ENCODE measurements around the gene C16orf74. TPM values are rescaled to one million over a fixed set of nuclear protein-coding genes. Genes with fewer than 3 reads are reported as not detected.

Gene C16orf74
- total and polyA plus RNA-seq, 2 experiments from 2014 or later: 5.3 to 7.8 TPM

DNA sequence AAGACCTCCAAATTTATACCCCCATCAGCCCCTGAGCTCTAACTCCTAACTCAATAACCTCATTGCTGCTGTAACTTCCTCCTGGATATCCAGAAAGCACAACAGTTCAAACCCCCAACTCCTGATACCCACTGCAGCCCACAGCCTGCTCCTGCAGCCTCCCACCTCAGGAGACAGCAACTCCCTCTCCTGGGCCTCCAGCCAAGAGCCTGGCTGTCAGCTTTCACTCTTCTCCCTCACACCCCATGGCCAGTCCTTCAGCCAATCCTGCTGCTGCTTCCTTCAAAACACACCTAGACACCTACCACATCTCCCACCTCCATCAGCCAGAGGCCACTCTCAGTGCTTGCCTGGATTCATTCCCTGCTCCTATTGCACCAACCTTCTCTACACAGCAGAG is 67.5 kb downstream of the C16orf74 start:
- Histone ChIP-seq H3K79me2 (peaks cover 7% of the 10 kb centered on the region), H3K36me3 (replicated peaks; ENCODE audit: insufficient read depth, low read depth) (no peaks in the 10 kb centered on the region)
- no peak for DNase-seq (ENCODE audit: low spot score)

DNA sequence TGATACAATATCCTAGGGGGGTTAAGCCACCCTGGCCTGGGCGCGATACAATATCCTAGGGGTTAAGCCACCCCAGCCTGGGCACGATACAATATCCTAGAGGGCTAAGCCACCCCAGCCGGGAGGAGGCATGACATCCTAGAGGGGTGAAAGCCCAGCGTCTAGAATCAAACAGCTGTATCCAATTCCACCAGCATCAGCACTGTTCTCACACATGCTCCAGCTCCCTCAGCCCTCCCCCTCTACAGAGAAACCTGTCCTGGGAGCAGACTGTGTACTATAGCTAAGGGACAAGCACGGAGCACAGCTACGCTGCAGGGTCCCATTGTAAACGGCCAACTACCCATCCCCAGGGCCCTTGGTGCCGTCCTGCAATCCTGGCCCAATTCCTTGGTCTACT is 68.4 kb downstream of the C16orf74 start:
- H3K9me2 ChIP-seq (replicated peaks; ENCODE audit: insufficient read depth): no peaks in the 10 kb centered on the region
- no peak overlapping the region for H3K27ac ChIP-seq
- no peaks in the 10 kb centered on the region for H3K36me3 ChIP-seq (replicated peaks; ENCODE audit: insufficient read depth, low read depth)
- no peak for DNase-seq (ENCODE audit: low spot score)
- TF ChIP-seq EZH2phosphoT487 (IDR thresholded peaks at IDR 0.05; ENCODE audit: low read depth, severe bottlenecking, unreplicated experiment) (no peak), EZH2 (IDR thresholded peaks at IDR 0.05; ENCODE audit: borderline replicate concordance) (no peak)
- TF ChIP-seq, protein P1, sequence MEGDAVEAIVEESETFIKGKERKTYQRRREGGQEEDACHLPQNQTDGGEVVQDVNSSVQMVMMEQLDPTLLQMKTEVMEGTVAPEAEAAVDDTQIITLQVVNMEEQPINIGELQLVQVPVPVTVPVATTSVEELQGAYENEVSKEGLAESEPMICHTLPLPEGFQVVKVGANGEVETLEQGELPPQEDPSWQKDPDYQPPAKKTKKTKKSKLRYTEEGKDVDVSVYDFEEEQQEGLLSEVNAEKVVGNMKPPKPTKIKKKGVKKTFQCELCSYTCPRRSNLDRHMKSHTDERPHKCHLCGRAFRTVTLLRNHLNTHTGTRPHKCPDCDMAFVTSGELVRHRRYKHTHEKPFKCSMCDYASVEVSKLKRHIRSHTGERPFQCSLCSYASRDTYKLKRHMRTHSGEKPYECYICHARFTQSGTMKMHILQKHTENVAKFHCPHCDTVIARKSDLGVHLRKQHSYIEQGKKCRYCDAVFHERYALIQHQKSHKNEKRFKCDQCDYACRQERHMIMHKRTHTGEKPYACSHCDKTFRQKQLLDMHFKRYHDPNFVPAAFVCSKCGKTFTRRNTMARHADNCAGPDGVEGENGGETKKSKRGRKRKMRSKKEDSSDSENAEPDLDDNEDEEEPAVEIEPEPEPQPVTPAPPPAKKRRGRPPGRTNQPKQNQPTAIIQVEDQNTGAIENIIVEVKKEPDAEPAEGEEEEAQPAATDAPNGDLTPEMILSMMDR (IDR thresholded peaks at IDR 0.05; ENCODE audit: poor library complexity): no peak
- H4K20me1 ChIP-seq (ENCODE audit: insufficient read depth, poor library complexity, severe bottlenecking): no peaks in the 10 kb centered on the region
- no peak overlapping the region for H3K4me2 ChIP-seq
- WGBS (ENCODE audit: low lambda C conversion rate, missing lambda C conversion rate): 85% methylated on average over 9 of the region's 9 CpGs
- no peaks in the 10 kb centered on the region for H3K27me3 ChIP-seq
- H3K4me3 ChIP-seq: no peak overlapping the region
- no peak overlapping the region for H2AFZ ChIP-seq
- H3K9me3 ChIP-seq (ENCODE audit: low read depth): no peaks in the 10 kb centered on the region
- H3K79me2 ChIP-seq: no peaks in the 10 kb centered on the region
- peaks cover 6% of the 10 kb centered on the region for H3K4me1 ChIP-seq (ENCODE audit: insufficient read depth)

More for the DNA sequence above, 67.5 kb downstream of the C16orf74 start:
- Histone ChIP-seq H2AFZ (no peak overlapping the region), H3K4me2 (no peak overlapping the region), H4K20me1 (ENCODE audit: insufficient read depth, poor library complexity, severe bottlenecking) (no peaks in the 10 kb centered on the region), H3K27ac (no peak overlapping the region), H3K4me3 (no peak overlapping the region), H3K27me3 (no peaks in the 10 kb centered on the region), H3K4me1 (ENCODE audit: insufficient read depth) (peaks cover 6% of the 10 kb centered on the region), H3K9me3 (ENCODE audit: low read depth) (no peaks in the 10 kb centered on the region), H3K9me2 (replicated peaks; ENCODE audit: insufficient read depth) (no peaks in the 10 kb centered on the region)
- no peak for TF ChIP-seq EZH2 (IDR thresholded peaks at IDR 0.05; ENCODE audit: borderline replicate concordance)
- TF ChIP-seq EZH2phosphoT487 (IDR thresholded peaks at IDR 0.05; ENCODE audit: low read depth, severe bottlenecking, unreplicated experiment): no peak
- TF ChIP-seq, protein P1 (IDR thresholded peaks at IDR 0.05; ENCODE audit: poor library complexity): no peak

DNA sequence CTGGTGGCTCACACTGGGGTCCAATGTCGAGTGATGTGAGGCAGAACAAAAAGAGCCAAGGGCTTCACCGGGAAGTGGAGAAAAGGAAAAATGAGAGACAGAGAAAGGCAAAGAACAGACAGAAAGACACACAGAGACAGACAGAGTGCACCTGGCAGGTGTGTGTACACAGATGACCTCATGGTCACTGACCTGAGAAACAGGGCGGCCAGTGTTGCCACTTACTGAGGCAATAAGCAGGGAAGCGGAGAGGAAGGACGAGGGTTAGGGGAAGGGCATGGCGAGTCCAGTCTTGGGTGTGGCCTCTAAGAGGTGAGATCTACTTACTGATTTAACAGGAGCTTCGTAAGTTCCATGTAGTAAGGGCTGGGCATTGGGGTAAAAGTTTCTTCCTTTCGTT is 69.6 kb downstream of the C16orf74 start:
- Histone ChIP-seq H3K4me3 (no peak overlapping the region), H3K27me3 (no peaks in the 10 kb centered on the region), H2AFZ (no peak overlapping the region), H3K4me2 (no peak overlapping the region), H3K9me3 (ENCODE audit: low read depth) (no peaks in the 10 kb centered on the region), H3K27ac (peak overlapping the region; percentile 65), H3K9me2 (replicated peaks; ENCODE audit: insufficient read depth) (no peaks in the 10 kb centered on the region), H4K20me1 (ENCODE audit: insufficient read depth, poor library complexity, severe bottlenecking) (no peaks in the 10 kb centered on the region), H3K79me2 (no peaks in the 10 kb centered on the region), H3K36me3 (replicated peaks; ENCODE audit: insufficient read depth, low read depth) (no peaks in the 10 kb centered on the region), H3K4me1 (ENCODE audit: insufficient read depth) (peaks cover 6% of the 10 kb centered on the region)
- DNase-seq (ENCODE audit: low spot score): peak; percentile 39
- TF ChIP-seq EZH2phosphoT487 (IDR thresholded peaks at IDR 0.05; ENCODE audit: low read depth, severe bottlenecking, unreplicated experiment): no peak
- TF ChIP-seq EZH2 (IDR thresholded peaks at IDR 0.05; ENCODE audit: borderline replicate concordance): no peak
- TF ChIP-seq, protein P1 (IDR thresholded peaks at IDR 0.05; ENCODE audit: poor library complexity): no peak
- 79% methylated on average over 8 of the region's 8 CpGs for WGBS (ENCODE audit: low lambda C conversion rate, missing lambda C conversion rate)
